Measurements from ENCODE around the gene CAMK2N2.

CAMK2N2 gene

DNA sequence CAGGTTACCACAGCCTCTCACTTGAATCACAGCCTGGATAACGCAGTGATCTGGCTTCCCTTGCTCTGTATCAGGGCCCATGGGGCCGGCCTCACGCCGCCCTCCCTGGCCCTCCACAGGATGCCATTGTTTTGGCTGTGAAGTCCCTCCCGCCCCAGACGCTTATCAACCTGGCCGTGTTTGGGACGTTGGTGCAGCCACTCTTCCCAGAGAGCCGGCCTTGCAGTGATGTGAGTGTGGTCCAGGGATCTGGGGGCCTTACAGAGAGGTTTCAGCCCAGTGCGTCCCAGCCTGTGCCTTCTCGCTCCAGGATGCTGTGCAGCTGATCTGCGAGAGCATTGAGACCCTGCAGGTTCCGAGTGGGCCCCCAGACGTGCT lies 25.3 kb downstream of the CAMK2N2 start:
- no peak overlapping the region for H3K9ac ChIP-seq (ENCODE audit: low read length)
- H3K9me2 ChIP-seq (ENCODE audit: low read depth, low read length) = no peaks in the 10 kb centered on the region
- H3K27ac ChIP-seq (ENCODE audit: low read depth, low read length, poor library complexity, severe bottlenecking) = no peak overlapping the region
- no peaks in the 10 kb centered on the region for H3F3A ChIP-seq (ENCODE audit: insufficient read depth, low read length)
- H3K4me2 ChIP-seq (ENCODE audit: low read length) = no peak overlapping the region
- no peaks in the 10 kb centered on the region for H3K79me2 ChIP-seq (ENCODE audit: insufficient read depth, low read length)
- no peaks in the 10 kb centered on the region for H3K4me1 ChIP-seq (ENCODE audit: insufficient read depth, low read length, severe bottlenecking)
- H3K4me3 ChIP-seq (ENCODE audit: low read depth, low read length, poor library complexity, severe bottlenecking) = no peak overlapping the region
- peaks cover 9% of the 10 kb centered on the region for H3K27me3 ChIP-seq (ENCODE audit: insufficient read depth, low read length)
- H3K9me3 ChIP-seq (ENCODE audit: low read length) = no peaks in the 10 kb centered on the region
- H2AFZ ChIP-seq (ENCODE audit: low read length) = no peak overlapping the region
- no peaks in the 10 kb centered on the region for H4K20me1 ChIP-seq (ENCODE audit: insufficient read depth, low read length)
- no peak for TF ChIP-seq EZH2 (IDR thresholded peaks at IDR 0.05; ENCODE audit: borderline replicate concordance, low read length)
- TF ChIP-seq, protein P1, sequence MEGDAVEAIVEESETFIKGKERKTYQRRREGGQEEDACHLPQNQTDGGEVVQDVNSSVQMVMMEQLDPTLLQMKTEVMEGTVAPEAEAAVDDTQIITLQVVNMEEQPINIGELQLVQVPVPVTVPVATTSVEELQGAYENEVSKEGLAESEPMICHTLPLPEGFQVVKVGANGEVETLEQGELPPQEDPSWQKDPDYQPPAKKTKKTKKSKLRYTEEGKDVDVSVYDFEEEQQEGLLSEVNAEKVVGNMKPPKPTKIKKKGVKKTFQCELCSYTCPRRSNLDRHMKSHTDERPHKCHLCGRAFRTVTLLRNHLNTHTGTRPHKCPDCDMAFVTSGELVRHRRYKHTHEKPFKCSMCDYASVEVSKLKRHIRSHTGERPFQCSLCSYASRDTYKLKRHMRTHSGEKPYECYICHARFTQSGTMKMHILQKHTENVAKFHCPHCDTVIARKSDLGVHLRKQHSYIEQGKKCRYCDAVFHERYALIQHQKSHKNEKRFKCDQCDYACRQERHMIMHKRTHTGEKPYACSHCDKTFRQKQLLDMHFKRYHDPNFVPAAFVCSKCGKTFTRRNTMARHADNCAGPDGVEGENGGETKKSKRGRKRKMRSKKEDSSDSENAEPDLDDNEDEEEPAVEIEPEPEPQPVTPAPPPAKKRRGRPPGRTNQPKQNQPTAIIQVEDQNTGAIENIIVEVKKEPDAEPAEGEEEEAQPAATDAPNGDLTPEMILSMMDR (IDR thresholded peaks at IDR 0.05; ENCODE audit: low read length) = no peak
- no peaks in the 10 kb centered on the region for H3K36me3 ChIP-seq (ENCODE audit: insufficient read depth, low read length)

DNA sequence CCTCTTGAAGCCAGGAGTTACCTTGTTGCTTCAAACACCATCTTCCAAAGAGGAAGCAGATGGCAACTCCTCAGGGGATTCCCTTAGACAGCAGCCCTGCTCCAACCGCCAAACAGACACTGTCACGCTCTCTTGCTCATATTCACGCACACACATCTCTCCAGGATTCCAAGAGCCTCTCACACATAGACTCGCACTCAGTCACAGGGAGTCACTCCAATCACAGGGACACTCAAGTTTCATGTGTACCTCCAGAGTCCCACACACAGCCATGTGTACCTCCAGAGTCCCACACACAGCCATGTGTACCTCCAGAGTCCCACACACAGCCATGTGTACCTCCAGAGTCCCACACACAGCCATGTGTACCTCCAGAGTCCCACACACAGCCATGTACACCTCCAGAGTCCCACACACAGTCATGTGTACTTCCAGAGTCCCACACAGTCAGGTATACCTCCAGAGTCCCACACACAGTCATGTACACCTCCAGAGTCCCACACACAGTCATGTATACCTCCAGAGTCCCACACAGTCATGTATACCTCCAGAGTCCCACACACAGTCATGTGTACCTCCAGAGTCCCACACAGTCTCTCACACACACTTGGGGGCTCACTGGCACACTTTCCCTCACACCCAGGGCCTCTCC lies 25.8 kb downstream of the CAMK2N2 start:
- Histone ChIP-seq H3K4me2 (ENCODE audit: low read length) (no peak overlapping the region), H3K4me1 (ENCODE audit: insufficient read depth, low read length, severe bottlenecking) (no peaks in the 10 kb centered on the region), H3F3A (ENCODE audit: insufficient read depth, low read length) (no peaks in the 10 kb centered on the region), H4K20me1 (ENCODE audit: insufficient read depth, low read length) (no peaks in the 10 kb centered on the region), H3K9me3 (ENCODE audit: low read length) (no peaks in the 10 kb centered on the region), H3K27ac (ENCODE audit: low read depth, low read length, poor library complexity, severe bottlenecking) (no peak overlapping the region), H3K27me3 (ENCODE audit: insufficient read depth, low read length) (peaks cover 9% of the 10 kb centered on the region), H3K9ac (ENCODE audit: low read length) (no peak overlapping the region), H3K36me3 (ENCODE audit: insufficient read depth, low read length) (no peaks in the 10 kb centered on the region), H2AFZ (ENCODE audit: low read length) (no peak overlapping the region), H3K79me2 (ENCODE audit: insufficient read depth, low read length) (no peaks in the 10 kb centered on the region), H3K4me3 (ENCODE audit: low read depth, low read length, poor library complexity, severe bottlenecking) (no peak overlapping the region), H3K9me2 (ENCODE audit: low read depth, low read length) (no peaks in the 10 kb centered on the region)
- TF ChIP-seq, protein P1 (IDR thresholded peaks at IDR 0.05; ENCODE audit: low read length) = no peak
- TF ChIP-seq EZH2 (IDR thresholded peaks at IDR 0.05; ENCODE audit: borderline replicate concordance, low read length) = no peak

DNA sequence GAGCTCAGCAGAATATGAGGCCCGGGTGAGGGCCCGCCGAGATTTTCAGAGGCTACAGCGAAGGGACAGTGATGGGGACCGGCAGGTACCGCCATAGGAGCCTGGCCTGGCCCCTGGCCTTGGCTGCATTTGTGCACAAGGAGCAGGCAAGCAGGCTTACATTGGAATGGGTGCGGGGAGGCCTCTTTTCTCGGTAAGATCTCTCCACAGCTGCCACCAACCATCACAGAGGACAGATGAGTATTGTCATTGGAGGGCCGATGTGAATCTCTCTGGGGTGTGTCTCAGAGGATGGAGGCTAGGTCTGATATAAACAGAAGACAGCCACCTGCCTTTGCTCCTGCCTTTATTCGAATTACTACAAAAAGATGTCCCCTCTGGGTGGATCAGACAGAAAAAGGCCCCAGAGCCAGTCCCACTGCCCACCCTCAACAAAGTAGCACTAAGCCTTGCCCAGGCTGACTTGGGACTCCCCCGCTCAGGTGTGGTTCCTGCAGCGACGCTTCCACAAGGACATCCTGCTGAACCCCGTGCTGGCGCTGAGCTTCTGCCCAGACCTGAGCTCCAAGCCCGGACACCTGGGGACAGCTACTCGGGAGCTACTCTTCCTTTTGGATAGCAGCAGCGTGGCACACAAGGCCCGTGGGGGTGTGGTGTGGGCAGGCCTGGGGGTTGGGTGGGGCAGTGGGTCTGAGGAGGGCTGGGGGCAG lies 26.5 kb downstream of the CAMK2N2 start:
- H3K4me1 ChIP-seq (ENCODE audit: insufficient read depth, low read length, severe bottlenecking) = peaks cover 4% of the 10 kb centered on the region
- TF ChIP-seq, protein P1 (IDR thresholded peaks at IDR 0.05; ENCODE audit: low read length) = no peak
- no peak for TF ChIP-seq EZH2 (IDR thresholded peaks at IDR 0.05; ENCODE audit: borderline replicate concordance, low read length)
- H3K4me2 ChIP-seq (ENCODE audit: low read length) = no peak overlapping the region

More for the DNA sequence above, 26.5 kb downstream of the CAMK2N2 start:
- Histone ChIP-seq H3K9ac (ENCODE audit: low read length) (no peak overlapping the region), H3K9me3 (ENCODE audit: low read length) (no peaks in the 10 kb centered on the region), H3K36me3 (ENCODE audit: insufficient read depth, low read length) (no peaks in the 10 kb centered on the region), H3K9me2 (ENCODE audit: low read depth, low read length) (no peaks in the 10 kb centered on the region), H4K20me1 (ENCODE audit: insufficient read depth, low read length) (no peaks in the 10 kb centered on the region), H3K79me2 (ENCODE audit: insufficient read depth, low read length) (no peaks in the 10 kb centered on the region), H2AFZ (ENCODE audit: low read length) (no peak overlapping the region), H3F3A (ENCODE audit: insufficient read depth, low read length) (no peaks in the 10 kb centered on the region), H3K27ac (ENCODE audit: low read depth, low read length, poor library complexity, severe bottlenecking) (no peak overlapping the region), H3K4me3 (ENCODE audit: low read depth, low read length, poor library complexity, severe bottlenecking) (no peak overlapping the region), H3K27me3 (ENCODE audit: insufficient read depth, low read length) (peaks cover 9% of the 10 kb centered on the region)

Data from OCI-LY1 (cell line).